ENCODE results near the gene CAPN14. TPM values are rescaled to one million over a fixed set of nuclear protein-coding genes. Genes with fewer than 3 reads are reported as not detected.
"Not testable (repeated sequence)": the region's sequence is repeated elsewhere in the genome, so short reads cannot be mapped to it uniquely, and the experiment has no call there.

Gene CAPN14
- polyA plus RNA-seq, 4 donors, result 0.06 to 0.10 (median 0.07) TPM

DNA sequence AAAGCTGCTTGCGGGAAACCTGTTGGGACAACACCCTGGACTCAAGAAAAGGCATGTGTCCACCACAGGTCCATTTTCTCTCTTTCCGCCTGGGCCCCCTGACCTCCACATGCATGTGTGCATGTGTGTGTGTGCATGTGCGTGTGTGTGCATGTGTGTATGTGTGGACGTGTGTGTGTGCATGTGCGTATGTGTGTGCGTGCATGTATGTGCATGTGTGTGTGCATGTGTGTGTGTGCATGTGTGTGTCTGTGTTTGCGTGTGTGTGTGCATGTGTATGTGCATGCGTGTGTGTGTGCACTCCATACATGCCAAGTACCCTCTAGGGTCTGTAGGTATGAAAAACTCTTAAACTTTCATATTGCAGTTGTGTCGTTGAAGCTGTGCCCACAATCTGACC lies 16.3 kb downstream of the CAPN14 start:
- no peak for DNase-seq (ENCODE audit: low read depth in 4 of 4, low spot score in 3 of 4)

DNA sequence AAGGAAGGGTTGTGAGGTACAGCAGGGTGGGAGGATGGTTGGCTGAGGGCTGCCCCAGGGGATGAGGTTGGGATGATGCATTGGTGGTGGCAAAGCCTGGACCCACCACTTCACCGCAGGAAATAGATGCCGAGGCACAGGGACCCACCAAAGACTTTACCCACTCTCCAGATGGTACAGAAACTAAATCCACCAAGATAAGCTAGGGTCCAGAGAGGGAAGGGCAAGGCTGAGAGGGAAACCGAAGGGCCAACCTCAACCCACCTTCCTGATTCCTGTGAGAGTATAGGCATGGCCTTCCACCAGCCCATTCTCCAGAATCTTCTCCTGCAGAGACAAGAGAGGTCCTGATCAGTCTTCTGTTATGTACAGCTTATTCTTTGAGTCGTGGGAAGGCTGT lies 18.1 kb downstream of the CAPN14 start:
- no peak for DNase-seq (ENCODE audit: low read depth in 4 of 4, low spot score in 3 of 4)

DNA sequence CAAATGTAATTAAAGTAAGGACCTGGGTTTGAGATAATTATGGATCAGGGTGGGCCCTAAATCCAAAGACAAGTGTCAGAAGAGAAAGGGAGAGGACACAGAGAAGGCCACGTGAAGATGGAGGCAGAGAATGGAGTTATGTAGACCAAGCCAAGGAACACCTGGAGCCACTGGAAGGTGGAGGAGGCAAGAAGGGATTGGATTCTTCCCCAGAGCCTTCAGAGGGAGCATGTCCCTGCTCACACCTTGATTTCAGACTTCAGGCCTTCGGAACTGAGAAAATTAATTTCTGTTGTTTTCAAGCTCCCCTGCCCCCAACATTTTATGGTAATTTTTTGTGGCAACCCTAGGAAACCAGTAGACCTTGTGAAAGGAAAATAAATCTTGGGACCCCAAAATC lies 19.6 kb downstream of the CAPN14 start:
- DNase-seq (ENCODE audit: low read depth in 4 of 4, low spot score in 3 of 4), result no peak

DNA sequence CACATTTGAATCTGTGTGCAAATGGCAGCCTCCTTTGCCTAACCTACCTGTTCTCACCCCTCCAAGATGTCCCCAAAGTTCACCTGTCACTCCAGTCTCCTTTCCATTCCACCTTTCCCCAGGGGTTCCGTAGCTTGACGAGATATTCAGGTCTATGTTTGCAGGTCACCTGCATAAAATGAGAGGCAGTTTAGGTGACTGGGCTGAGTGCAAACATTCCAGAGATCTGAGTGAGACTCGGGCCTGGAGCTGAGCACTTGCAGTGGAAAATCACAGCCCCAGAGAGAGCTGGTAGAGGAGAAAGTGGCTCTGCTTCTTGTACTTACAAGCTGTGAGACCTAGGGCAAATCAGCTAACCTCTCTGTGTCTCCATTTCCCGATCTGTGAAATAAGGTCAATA lies 20.1 kb downstream of the CAPN14 start:
- DNase-seq (ENCODE audit: low read depth in 4 of 4, low spot score in 3 of 4), result no peak

DNA sequence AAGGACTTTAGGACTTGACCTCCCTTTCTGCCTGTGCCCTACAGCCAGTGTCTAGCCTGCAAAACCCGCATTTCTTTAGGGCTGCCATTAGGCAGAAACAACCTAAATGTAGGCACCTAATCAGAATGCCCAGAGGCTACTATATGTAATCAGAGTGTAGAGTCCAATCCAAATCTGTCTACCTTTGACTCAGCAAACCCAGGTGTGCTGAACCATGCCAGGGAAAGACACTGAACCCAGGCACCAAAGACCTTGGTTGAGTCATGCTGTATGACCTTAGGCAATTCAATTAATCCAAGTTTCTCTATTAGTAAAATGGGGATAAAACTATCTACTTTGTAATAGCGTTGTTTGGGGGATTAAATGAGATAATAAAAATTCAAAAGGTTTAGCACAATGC lies 20.7 kb downstream of the CAPN14 start:
- DNase-seq (ENCODE audit: low read depth in 4 of 4, low spot score in 3 of 4), result no peak

DNA sequence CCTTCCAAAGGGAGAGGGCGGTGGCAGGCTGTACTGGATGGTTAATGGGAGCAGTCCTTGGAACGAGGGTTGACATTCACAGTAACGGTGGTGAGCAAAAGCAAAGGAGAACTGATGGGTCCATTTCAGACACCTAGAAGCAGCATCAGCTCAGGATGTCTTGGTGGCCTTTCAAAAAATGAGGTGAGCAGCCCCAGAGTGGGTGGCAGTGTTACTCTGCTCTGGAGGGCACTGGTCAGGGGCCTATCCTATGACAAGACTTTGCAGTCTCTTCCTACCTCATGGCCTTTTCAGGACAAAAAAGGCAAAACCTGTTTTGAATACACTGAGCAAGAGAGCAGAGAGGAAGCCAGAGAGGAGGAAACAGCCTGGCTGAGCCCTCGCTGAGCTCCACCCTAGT lies 23.5 kb downstream of the CAPN14 start:
- no peak for DNase-seq (ENCODE audit: low read depth in 4 of 4, low spot score in 3 of 4)

DNA sequence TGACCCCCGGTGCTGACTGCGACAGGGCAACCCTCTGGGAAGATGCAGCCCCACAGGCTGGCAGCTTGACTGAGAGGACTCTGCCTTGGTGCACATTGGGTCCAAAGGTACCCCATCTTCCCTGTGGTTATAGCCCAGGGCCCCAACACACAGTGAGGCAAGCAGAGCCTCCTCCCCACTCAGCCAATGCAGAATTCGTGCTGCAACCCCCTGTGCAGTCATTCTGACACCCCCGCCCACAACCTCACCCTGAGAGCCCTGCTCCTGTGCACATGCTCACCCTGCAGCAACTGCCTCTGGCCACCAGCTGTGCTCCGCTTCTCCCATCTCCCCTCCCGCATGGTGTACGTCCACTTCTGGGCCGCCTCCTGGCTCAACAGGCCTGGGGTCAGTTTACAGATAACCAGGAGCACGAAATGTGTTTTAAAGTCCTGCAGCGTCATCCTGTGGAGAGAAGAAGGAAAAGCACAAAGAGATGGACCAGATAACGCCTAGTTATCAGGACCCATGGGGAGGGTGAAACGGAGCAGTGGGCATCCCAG lies 24.4 kb downstream of the CAPN14 start:
- no peak for DNase-seq (ENCODE audit: low read depth in 4 of 4, low spot score in 3 of 4)

DNA sequence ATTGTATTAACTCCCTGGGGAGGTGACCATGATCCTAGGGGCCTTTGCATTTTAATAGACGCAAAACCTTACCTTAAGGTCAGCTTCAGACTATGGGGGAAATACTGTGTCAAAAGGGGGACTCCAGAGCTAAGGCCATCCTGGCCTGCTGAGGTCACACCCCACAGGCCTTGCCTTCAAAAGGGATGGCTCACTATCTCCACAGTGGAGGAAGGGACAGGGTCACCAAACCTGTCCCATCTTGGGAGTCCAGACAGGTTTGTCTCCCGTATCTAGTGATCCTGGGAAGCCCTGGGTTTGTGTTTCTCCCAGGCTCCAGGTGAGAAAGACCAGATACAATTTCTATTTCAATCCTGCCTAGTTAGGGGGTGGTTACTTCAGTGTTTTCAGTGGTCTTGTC lies 24.9 kb downstream of the CAPN14 start:
- no peak for DNase-seq (ENCODE audit: low read depth in 4 of 4, low spot score in 3 of 4)

DNA sequence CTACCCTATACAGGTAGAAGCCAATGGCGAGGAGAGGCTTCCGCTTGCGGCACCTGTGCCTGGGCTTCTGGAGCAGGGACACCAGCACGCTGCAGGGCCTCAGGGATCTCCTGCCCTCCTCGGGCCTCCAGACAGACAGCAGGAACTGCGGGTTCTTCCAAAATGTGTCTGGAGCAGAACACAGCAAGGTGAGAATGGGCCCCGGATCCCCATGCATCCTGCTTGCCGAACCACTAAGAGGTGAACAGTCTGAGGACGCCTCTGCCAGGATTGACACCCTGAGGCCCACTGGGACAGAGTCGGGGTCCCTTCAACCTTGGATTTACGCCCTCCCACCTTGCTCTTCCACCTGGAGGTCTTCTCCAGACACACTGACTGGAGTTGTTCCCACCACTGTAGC lies 25.4 kb downstream of the CAPN14 start:
- DNase-seq (ENCODE audit: low read depth in 4 of 4, low spot score in 3 of 4), result no peak

DNA sequence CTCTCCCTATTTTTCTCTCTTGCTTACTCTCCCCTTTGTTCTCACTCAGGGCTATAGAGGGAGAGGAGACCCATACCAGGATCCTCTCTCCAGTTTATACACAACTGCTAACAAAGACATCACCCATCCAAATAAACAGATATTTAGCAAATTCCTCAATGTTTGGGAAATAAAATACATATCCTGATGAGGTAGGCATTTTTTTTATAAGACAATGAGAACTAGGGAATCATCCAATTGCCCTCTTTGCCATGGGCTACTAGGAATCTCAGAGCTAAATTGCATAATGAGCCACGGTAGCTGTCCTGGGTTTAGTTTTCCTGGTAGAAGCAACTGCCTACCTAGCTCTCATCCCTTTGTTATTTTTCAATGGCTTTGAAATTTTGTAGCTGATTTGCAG lies 27.1 kb downstream of the CAPN14 start:
- no peak for DNase-seq (ENCODE audit: low read depth in 4 of 4, low spot score in 3 of 4)

DNA sequence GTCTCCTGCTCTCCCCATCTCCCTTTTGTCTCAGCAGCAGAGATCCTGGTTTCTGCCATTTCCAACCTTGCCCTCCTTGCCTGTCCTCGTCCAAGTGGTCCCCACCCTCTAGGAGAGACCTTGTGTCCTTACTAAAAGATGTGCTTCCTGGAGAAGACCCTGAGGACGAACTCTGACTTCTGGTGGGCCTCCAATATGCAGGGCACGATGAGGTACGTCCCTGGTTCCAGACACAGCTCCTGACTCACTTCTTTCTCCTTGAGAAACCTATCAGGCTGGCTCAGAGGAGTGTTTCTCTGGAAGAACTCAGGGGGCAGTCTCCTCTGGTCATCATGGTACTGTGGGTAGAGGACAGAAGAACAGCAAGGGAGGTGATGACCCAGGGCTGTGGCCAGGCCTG lies 28.2 kb downstream of the CAPN14 start:
- DNase-seq (ENCODE audit: low read depth in 4 of 4, low spot score in 3 of 4), result no peak

DNA sequence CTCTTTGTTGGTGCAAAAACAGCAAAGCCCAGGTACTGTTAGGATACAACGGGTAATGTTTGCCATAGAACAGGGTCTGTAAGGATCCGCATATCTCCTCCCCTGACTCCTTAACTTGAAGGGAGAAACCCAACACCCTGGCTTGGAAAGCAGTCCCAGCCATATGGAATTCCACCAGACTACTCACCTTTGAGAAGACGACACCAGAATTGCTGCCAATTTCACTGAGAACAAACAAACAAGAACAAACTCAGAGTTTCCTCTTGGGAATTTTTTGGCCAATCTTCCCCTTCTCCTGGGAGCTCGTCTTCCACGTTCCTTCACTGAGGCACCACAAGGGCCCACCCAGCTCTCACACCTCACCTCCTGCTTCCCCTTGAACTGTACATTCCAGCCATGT lies 29.2 kb downstream of the CAPN14 start:
- DNase-seq (ENCODE audit: low read depth in 4 of 4, low spot score in 3 of 4), result no peak

DNA sequence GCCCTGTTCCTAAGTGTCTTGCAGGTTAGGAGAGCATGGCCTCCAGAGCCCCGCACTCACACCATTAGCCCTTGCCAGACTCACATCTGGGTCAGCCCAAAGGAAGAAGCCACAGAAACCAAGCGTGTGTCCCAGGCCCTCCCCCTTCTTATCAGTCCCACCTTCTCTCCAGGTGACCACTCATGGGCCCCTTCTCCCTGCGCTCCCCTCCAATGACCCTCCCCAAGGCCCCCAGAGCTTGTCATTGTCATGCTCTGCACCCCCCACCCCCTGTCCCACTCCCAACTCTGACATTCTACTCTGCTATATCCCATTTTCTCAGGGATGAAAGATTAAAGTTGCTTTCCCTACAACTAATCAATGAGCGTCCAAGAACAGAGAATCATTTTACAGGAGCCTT lies 30.1 kb downstream of the CAPN14 start:
- DNase-seq (ENCODE audit: low read depth in 4 of 4, low spot score in 3 of 4), result no peak

DNA sequence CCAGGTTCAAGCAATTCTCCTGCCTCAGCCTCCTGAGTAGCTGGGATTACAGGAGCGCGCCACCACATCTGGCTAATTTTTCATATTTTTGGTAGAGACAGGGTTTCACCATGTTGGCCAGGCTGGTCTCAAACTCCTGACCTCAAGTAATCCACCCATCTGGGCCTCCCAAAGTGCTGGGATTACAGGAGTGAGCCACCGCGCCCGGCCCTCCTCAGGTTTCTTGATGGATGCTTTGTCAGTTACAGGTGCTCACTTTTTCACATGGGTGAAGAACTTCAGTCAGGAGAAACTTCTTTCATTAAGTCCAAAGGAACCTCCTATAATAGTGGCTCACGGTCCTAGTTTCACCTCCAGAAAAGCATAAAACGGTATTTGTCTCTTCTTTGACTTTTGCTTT lies 33.3 kb downstream of the CAPN14 start:
- DNase-seq (ENCODE audit: low read depth in 4 of 4, low spot score in 3 of 4), result not testable (repeated sequence)

DNA sequence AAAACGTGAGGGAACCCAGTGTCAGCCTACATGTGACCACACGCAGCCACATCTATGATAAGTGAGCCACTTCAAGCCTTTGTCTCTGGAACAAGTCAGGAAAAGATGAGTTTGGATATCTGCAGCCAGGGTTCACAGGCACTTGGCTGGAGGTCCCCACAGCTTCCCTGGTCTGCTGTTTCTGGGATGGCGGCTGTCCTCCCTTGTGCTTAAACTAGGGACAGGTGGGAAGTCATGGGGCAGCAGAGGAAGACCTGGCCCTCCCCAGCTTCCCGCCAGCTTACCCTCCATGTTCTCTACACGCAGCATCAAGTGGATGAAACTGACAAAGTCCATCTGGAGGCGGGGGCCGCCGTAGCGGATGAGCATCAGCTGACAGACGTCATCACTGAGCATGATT lies 40.6 kb downstream of the CAPN14 start:
- no peak for DNase-seq (ENCODE audit: low read depth in 4 of 4, low spot score in 3 of 4)

DNA sequence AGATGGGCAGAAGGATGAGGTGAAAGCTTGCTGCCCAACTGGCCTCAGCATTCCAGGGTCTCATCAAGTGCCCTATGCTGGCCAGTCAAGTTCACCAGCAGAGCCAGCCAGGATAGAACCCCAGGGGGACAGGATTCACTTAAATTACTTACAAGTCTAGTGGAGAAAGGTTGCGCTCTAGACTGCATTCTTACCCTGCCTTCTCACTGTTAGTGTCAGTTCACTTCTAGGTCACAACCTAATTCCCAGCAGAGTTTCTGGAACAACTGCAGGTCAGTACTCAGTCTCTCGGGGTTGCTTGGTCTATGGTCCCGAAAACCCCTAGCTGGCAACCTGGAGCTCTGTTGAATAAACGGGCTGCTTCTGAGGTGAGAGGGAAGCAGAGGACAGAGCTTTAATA lies 46.2 kb downstream of the CAPN14 start:
- no peak for DNase-seq (ENCODE audit: low read depth in 4 of 4, low spot score in 3 of 4)

DNA sequence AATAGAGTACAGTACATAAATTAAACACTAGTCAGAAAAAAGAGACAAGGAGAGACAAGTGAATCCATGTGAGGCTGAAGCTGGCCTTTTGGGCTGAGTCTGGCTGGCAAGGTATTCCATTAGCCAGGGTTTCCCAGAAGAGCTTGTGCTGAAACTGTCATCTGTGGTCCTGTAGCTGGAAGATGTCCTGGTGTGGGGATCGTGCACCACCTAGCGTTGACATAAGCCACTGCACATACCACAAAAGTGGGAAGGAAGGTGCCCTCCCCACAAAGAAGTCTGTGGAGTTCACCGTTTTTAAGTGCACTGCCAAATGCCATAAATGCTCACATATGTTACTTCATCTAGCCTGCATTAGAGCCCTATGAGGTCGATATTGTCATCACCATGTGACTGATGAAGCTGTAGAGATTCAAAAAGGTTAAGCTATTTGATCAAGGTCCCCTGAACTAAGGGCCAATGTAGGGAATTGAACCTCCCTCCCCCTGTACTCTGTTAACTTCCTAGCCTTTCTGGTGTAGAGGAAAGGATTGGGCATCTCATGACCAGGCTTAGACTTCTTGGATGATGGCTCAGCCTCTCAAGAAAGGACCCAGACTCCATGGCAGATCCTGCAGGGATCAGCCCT lies 47.1 kb downstream of the CAPN14 start:
- peak; percentile 24 to 35 (median 28) for DNase-seq (ENCODE audit: low read depth in 4 of 4, low spot score in 3 of 4)

DNA sequence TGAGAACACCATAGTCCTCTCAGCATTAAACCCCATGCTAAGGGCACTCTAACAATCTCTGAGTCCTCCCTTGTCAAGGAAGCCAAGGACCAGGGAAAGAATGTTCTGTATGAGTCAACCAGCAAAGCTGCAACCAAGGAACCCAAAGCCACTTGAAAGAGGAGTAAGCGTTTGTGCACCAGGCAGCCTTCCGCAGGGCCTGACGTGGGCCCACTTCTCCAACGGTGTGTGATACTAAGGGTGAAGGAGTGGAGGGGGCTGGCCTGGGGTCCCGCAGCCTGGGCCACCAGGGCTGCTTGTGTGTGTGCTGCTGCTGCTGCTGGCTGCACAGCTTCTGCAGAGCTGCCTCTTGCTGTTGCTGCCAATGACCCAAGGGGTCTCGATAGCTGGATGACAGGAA lies 49.0 kb downstream of the CAPN14 start:
- no peak for DNase-seq (ENCODE audit: low read depth in 4 of 4, low spot score in 3 of 4)

DNA sequence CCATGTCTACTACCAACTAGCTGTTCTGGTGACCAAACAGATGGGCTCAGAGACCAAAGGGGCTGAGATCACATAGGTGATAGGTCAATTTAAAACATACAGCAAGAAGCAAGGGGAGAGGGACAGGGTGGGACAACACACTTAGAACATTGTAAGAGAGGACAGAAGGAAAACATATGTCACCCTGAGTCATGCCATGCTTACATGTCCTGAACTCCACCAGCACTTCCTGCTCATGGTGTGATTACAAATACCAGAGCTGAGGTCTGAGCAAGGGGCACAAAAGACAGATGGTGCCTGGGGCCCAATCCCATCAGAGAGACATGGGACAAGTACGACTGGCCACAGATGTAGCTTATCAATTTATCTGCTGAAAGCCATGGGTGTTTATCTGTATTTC lies 50.4 kb downstream of the CAPN14 start:
- DNase-seq (ENCODE audit: low read depth in 4 of 4, low spot score in 3 of 4), result no peak

DNA sequence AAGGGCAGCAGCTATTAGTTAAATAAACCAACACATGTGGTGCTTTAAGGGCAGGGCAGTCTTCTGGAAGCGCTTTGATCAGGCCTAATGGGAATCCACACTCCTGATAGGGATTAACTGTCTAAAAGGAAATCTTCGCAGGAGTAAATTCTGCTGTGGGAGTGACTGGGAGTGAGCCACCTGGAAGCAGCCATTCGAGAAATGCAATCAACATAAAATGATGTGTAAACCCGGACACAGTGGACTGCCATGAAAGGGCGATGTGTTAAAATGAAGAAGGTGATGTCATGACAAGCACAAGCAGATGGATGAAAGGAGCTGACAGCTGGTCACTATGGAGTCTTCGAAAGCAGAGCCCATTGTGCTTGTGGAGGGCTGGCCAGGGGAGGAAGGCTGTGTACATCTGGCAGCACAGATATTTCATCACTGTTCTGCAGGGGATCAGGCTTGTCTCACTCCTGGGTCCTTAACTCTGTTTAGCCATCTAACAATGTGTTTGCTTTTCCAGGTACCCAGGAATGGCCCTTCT lies 54.2 kb downstream of the CAPN14 start:
- DNase-seq (ENCODE audit: low read depth in 4 of 4, low spot score in 3 of 4), result no peak

DNA sequence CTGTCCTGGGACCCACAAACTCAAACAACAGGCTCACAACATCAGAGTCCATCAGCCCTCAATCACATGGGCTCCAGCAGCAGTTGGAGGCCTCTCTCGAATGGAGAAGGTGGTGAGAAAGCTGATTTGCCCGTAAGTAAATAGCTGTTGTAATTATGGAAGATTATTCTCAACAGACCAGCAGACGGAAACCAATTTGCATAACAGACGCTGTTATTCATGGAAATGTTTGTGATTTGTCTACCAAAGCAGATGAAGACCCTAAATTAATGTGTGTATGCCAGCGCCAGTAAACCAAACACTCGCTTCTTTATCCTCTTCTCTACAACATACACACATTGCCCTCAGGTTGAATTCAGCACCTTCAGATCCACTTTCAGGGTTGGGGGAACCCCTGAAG lies 55.7 kb downstream of the CAPN14 start:
- DNase-seq (ENCODE audit: low read depth in 4 of 4, low spot score in 3 of 4), result no peak

DNA sequence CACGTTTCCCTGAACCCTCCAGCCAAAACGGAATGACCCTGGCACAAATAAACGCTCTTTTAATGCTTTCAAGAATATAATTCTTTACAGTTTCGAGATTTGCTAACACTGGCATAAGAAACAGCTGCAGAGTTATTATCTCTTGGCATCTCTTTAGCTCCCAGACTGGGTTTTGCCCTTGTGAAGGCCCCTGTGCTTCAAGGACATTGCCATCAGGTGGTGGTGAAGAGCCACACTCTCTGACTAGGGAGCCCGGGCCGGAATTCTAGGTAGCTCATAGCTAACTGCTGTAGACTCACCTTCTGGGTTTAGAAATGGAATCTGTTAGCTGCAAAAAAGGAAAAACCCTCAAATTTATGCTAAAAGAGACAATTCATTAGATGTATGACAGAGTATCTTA lies 65.8 kb downstream of the CAPN14 start:
- DNase-seq (ENCODE audit: low read depth in 4 of 4, low spot score in 3 of 4), result no peak

DNA sequence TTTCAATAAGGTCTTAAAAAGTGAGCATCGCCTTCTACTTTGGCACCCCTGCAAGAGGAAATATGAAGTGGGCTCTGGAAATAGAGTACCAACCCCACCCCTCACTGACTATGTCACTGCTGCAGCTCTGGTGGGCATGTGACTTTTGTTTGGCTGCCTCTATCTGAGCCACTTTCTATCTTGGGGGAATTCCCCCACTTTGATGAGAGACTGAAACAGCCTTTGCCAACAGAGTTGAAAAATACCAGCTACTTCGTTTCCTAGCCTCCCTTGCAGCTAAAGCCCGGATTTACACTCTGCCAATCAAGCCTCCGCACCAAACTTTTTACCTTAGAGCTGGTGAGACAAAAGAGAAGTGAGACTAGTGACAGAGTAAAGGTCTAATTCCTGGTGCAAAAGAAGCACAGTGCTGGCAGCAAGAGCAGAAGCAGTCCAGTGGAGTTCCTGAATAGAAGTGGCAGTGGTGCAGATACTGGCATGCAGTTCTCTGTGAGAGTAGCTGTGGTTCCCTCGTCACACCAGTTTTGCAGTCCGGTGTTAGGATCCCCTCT lies 67.1 kb downstream of the CAPN14 start:
- DNase-seq (ENCODE audit: low read depth in 4 of 4, low spot score in 3 of 4), result no peak

Data from right renal pelvis (tissue), 4 donors.